Endothelial cell of umbilical vein (primary cell): Measurements from ENCODE around the gene ELK3. TPM values are rescaled to one million over a fixed set of nuclear protein-coding genes. Genes with fewer than 3 reads are reported as not detected.
A peak's percentile ranks its signal among the peaks of the same experiment; 100 is the strongest.

Source experiments
- BruUV-seq: library from RNA; stranded (reverse); fragments of 400-500 nt; replicated peaks from 2 replicates; lab custom pipeline; 2021; lab: Mats Ljungman, UMichigan
- CTCF ChIA-PET: fragments of 300-600, 350-600 bp; sonication (Branson Sonifier 250); formaldehyde crosslinking; loops from one replicate; lab custom pipeline; 2021; ENCODE audit warnings: antibody characterized with exemption, inconsistent platforms; lab: Charles Lee
- POLR2A ChIA-PET: fragments of 300-600, 350-600 bp; sonication (Branson Sonifier 250); formaldehyde crosslinking; loops from one replicate; lab custom pipeline; 2021; ENCODE audit warnings: antibody characterized with exemption, inconsistent platforms; lab: Charles Lee
- DNase-seq: peaks from one replicate; pipeline ENCODE4 v3.0.0-alpha.2; 2011; ENCODE audit warnings: low read depth, low spot score
- FAIRE-seq: peaks from 2 replicates; lab custom pipeline; 2011; peaks lifted over from hg19 to GRCh38; lab: Jason Lieb, UNC
- H2AFZ ChIP-seq: 2 replicates; pipeline ENCODE4 v1.6.0; 2012; ENCODE audit warnings: low read depth, low read length, control low read depth, inconsistent platforms
- H3K27ac ChIP-seq: 2 replicates; pipeline ENCODE4 v1.5.1; 2011; ENCODE audit warnings: low read depth, mild to moderate bottlenecking, control low read depth, low read length, moderate library complexity; ENCODE audit not compliant: insufficient read depth
- H3K27me3 ChIP-seq, 2 experiments: 2 replicates each; pipeline versions ENCODE4 v1.6.0 to v1.6.1; 2011; ENCODE audit warnings: low read length in 2 of 2, mixed read lengths in 1 of 2; ENCODE audit not compliant: control insufficient read depth in 2 of 2, insufficient read depth in 2 of 2
- H3K36me3 ChIP-seq, 2 experiments: 2 replicates in 1 of 2; 3 replicates in 1 of 2; pipeline ENCODE4 v1.5.1; 2011; ENCODE audit warnings: low read length in 2 of 2, mild to moderate bottlenecking in 1 of 2, moderate library complexity in 1 of 2; ENCODE audit not compliant: control insufficient read depth in 2 of 2, insufficient read depth in 2 of 2; ENCODE audit errors: extremely low read depth in 1 of 2
- H3K4me1 ChIP-seq: 3 replicates; pipeline ENCODE4 v1.5.1; 2011; ENCODE audit warnings: mild to moderate bottlenecking, low read length; ENCODE audit not compliant: control insufficient read depth, insufficient read depth; ENCODE audit errors: extremely low read depth
- H3K4me2 ChIP-seq: 2 replicates; pipeline ENCODE4 v1.6.1; 2011; ENCODE audit warnings: low read length, control low read depth, mixed read lengths; ENCODE audit not compliant: insufficient read depth
- H3K4me3 ChIP-seq, 3 experiments: fragments of 200-600 bp in 1 of 3; sonication (generic), shearing (Covaris generic) in 1 of 3; replicated peaks in 1 of 3; 2 replicates each; pipeline ENCODE4 v1.5.1; 2011 to 2016; ENCODE audit warnings: control low read depth in 3 of 3, low read length in 3 of 3, mild to moderate bottlenecking in 2 of 3, inconsistent platforms in 1 of 3, low read depth in 1 of 3, moderate library complexity in 1 of 3; ENCODE audit not compliant: insufficient read depth in 1 of 3
- H3K79me2 ChIP-seq: 2 replicates; pipeline ENCODE4 v1.6.0; 2012; ENCODE audit warnings: low read length, inconsistent platforms; ENCODE audit not compliant: control insufficient read depth, insufficient read depth
- H3K9ac ChIP-seq: replicated peaks from 2 replicates; pipeline ENCODE3; 2011; ENCODE audit warnings: low read length, control low read depth; ENCODE audit not compliant: insufficient read depth; ENCODE audit errors: extremely low read depth
- H3K9me1 ChIP-seq: replicated peaks from 3 replicates; pipeline ENCODE4 v1.6.0; 2011; ENCODE audit warnings: mild to moderate bottlenecking, low read length; ENCODE audit not compliant: control insufficient read depth, insufficient read depth; ENCODE audit errors: extremely low read depth
- H3K9me3 ChIP-seq: replicated peaks from 2 replicates; pipeline ENCODE4 v1.5.1; 2012; ENCODE audit warnings: low read length, inconsistent platforms; ENCODE audit not compliant: control insufficient read depth, insufficient read depth
- H4K20me1 ChIP-seq: replicated peaks from 2 replicates; pipeline ENCODE3; 2011; ENCODE audit warnings: mild to moderate bottlenecking, low read length; ENCODE audit not compliant: control insufficient read depth, insufficient read depth; ENCODE audit errors: extremely low read depth
- EZH2 ChIP-seq: IDR thresholded peaks from 2 replicates; pipeline ENCODE4 v1.6.1; 2012; ENCODE audit warnings: borderline replicate concordance, low read depth, mild to moderate bottlenecking, moderate library complexity, low read length, inconsistent platforms; ENCODE audit not compliant: severe bottlenecking
- FOS ChIP-seq: IDR thresholded peaks from 2 replicates; pipeline ENCODE4 v1.6.1; 2011; ENCODE audit warnings: mild to moderate bottlenecking, low read length, moderate library complexity, borderline replicate concordance; ENCODE audit not compliant: insufficient read depth
- GATA2 ChIP-seq: IDR thresholded peaks from 2 replicates; pipeline ENCODE4 v1.7.0; 2011; ENCODE audit warnings: low read depth, mild to moderate bottlenecking, moderate library complexity, mixed read lengths, low read length; ENCODE audit not compliant: insufficient read length, insufficient read depth
- JUN ChIP-seq: IDR thresholded peaks from 2 replicates; pipeline ENCODE4 v1.6.1; 2011; ENCODE audit warnings: borderline replicate concordance, low read depth; ENCODE audit not compliant: insufficient read length, insufficient read depth
- MYC ChIP-seq: IDR thresholded peaks from one replicate; pipeline ENCODE4 v1.6.1; 2011; ENCODE audit warnings: mild to moderate bottlenecking, low read depth, low read length
- POLR2A ChIP-seq: IDR thresholded peaks from 2 replicates; pipeline ENCODE4 v1.6.1; 2012; ENCODE audit warnings: low read depth, mild to moderate bottlenecking, control low read depth, low read length
- POLR2AphosphoS5 ChIP-seq: IDR thresholded peaks from 2 replicates; pipeline ENCODE4 v1.6.1; 2012; ENCODE audit warnings: low read depth, mild to moderate bottlenecking, control low read depth, low read length, moderate library complexity; ENCODE audit not compliant: insufficient read depth
- dilution Hi-C: fragments of 300-500 bp; cut with MboI; formaldehyde crosslinking; loops from one replicate; pipeline ENCODE4 v1.15.0; 2019; ENCODE audit warnings: low sequenced_read_pairs; ENCODE audit not compliant: extremely low pct_ligation_motif_present
- intact Hi-C: fragments of 100-400 bp; cut with micrococcal nuclease; formaldehyde crosslinking; loops from one replicate; pipeline ENCODE4 v1.10.0; 2022
- polyA plus RNA-seq, 4 experiments: library from polyadenylated mRNA; depleted of rRNA in 3 of 4; stranded (reverse) in 3 of 4; unstranded in 1 of 4; fragments of >200 nt; gene quantifications; 2 replicates each; pipeline versions ENCODE4 v1.2.1 to v1.2.3, GENCODE V29; 2011 to 2012; ENCODE audit warnings: missing spikeins in 1 of 4
- total RNA-seq: library from RNA; stranded (reverse); gene quantifications from 2 replicates; pipeline ENCODE4 v1.2.3, GENCODE V29; 2021
- TF ChIP-seq, protein P1 (sequence below), 2 donors: IDR thresholded peaks; 1 replicate in 1 of 2; 2 replicates in 1 of 2; pipeline ENCODE4 v1.5.1; 2011; ENCODE audit warnings: low read length in 2 of 2, mild to moderate bottlenecking in 2 of 2, moderate library complexity in 2 of 2, control low read depth in 1 of 2, inconsistent platforms in 1 of 2, low read depth in 1 of 2; ENCODE audit not compliant: insufficient read depth in 1 of 2; ENCODE audit errors: extremely low read depth in 1 of 2
- TF ChIP-seq, protein P2 (sequence below): IDR thresholded peaks from 2 replicates; pipeline ENCODE4 v1.6.1; 2011; ENCODE audit not compliant: insufficient read depth, insufficient read length

Gene ELK3
- total and polyA plus RNA-seq, 2 donors (not counting 3 experiments of a cell fraction or from before 2014, with no cell fraction given) = 64.8 to 132 TPM

DNA sequence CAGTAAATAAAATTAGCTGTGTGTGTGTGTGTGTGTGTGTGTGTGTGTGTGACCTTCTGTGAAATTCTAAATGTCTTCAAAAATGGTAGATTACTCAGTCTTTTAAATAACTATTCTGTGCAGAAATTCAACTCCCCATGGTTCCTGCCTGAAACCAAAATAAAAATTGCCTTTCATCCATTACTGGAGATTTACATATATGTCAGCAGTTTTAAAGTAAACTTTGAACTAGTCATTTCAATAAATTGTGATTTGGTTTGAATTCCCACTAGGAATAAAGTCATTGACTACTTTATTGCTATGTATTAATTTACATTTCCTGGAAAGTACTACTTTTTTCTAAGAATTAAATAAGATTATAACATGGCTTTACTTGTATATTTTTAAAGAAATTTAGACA is 5.3 kb downstream of the ELK3 start:
- Histone ChIP-seq H3K9me3 (no peaks in the 10 kb centered on the region), H3K36me3 (peaks cover 3 to 17% of the 10 kb centered on the region in 2 experiments), H3K4me2 (peak overlapping the region; percentile 90), H3K27ac (peak overlapping the region; percentile 97), H3K9ac (peak overlapping the region; percentile 57), H2AFZ (no peak overlapping the region), H3K79me2 (peaks cover 93% of the 10 kb centered on the region), H4K20me1 (peaks cover 5% of the 10 kb centered on the region), H3K4me3 (peak overlapping the region in 1 of 3 experiments; percentile 90), H3K4me1 (peaks cover 62% of the 10 kb centered on the region), H3K9me1 (no peaks in the 10 kb centered on the region), H3K27me3 (no peaks in the 10 kb centered on the region)
- no TSS peak for BruUV-seq
- ChIA-PET CTCF (interaction anchor here (1.5 to 3.5 kb wide), 4 partner anchors 10 to 133 kb away, joined by 3 to 17 read pairs (median 7); no protein-coding TSS in a partner anchor), POLR2A (no interaction called here)
- intact Hi-C loops (loop anchor here (5.0 kb wide), 2 partner anchors 248 to 592 kb away; no protein-coding TSS in a partner anchor), dilution Hi-C loops (no loop called here)
- TF ChIP-seq MYC (no peak), POLR2A (no peak), GATA2 (no peak), POLR2AphosphoS5 (no peak), EZH2 (no peak), JUN (no peak), FOS (no peak)
- TF ChIP-seq, protein P1, sequence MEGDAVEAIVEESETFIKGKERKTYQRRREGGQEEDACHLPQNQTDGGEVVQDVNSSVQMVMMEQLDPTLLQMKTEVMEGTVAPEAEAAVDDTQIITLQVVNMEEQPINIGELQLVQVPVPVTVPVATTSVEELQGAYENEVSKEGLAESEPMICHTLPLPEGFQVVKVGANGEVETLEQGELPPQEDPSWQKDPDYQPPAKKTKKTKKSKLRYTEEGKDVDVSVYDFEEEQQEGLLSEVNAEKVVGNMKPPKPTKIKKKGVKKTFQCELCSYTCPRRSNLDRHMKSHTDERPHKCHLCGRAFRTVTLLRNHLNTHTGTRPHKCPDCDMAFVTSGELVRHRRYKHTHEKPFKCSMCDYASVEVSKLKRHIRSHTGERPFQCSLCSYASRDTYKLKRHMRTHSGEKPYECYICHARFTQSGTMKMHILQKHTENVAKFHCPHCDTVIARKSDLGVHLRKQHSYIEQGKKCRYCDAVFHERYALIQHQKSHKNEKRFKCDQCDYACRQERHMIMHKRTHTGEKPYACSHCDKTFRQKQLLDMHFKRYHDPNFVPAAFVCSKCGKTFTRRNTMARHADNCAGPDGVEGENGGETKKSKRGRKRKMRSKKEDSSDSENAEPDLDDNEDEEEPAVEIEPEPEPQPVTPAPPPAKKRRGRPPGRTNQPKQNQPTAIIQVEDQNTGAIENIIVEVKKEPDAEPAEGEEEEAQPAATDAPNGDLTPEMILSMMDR (IDR thresholded peaks at IDR 0.05; ENCODE audit: extremely low read depth in 1 of 2, insufficient read depth in 1 of 2, low read depth in 1 of 2, low read length in 2 of 2) = no peak
- TF ChIP-seq, protein P2, sequence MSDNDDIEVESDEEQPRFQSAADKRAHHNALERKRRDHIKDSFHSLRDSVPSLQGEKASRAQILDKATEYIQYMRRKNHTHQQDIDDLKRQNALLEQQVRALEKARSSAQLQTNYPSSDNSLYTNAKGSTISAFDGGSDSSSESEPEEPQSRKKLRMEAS = no peak
- DNase-seq (no peak), FAIRE-seq (no peak)
